Body of pancreas (tissue), 4 donors: Measurements from ENCODE around the gene TACC2. TPM values are rescaled to one million over a fixed set of nuclear protein-coding genes. Genes with fewer than 3 reads are reported as not detected.

Source experiments
- ATAC-seq: fragments of 150-250 bp; one replicate; pipeline ENCODE4 v1.9.1; 2016
- DNase-seq, 4 donors: peaks; one replicate each; pipeline ENCODE4 v3.0.0-alpha.2; 2019
- H3K27ac ChIP-seq, 4 donors: fragments of 200-600 bp; sonication (generic); 1 replicate in 3 of 4; 2 replicates in 1 of 4; pipeline versions ENCODE4 v1.5.1 to v1.6.1; 2016 to 2019; ENCODE audit warnings: mild to moderate bottlenecking in 1 of 4, mixed read lengths in 1 of 4, moderate library complexity in 1 of 4
- H3K27me3 ChIP-seq, 2 donors: fragments of 200-600 bp; sonication (generic); one replicate each; pipeline ENCODE4 v1.6.0; 2016; ENCODE audit warnings: mild to moderate bottlenecking in 1 of 2
- H3K36me3 ChIP-seq, 2 donors: fragments of 200-600 bp; sonication (generic); replicated peaks in 1 of 2; 2 replicates each; pipeline ENCODE4 v1.5.1; 2016; ENCODE audit warnings: low read depth in 2 of 2; ENCODE audit not compliant: insufficient read depth in 1 of 2
- H3K4me1 ChIP-seq: fragments of 200-600 bp; sonication (generic); one replicate; pipeline ENCODE4 v1.6.0; 2016
- H3K4me3 ChIP-seq, 2 donors: fragments of 200-600 bp; sonication (generic); 1 replicate in 1 of 2; 2 replicates in 1 of 2; pipeline ENCODE4 v1.5.1; 2016 to 2019
- H3K9me3 ChIP-seq, 3 donors: fragments of 200-600 bp; sonication (generic); 1 replicate in 2 of 3; 2 replicates in 1 of 3; pipeline ENCODE4 v1.5.1; 2016
- POLR2A ChIP-seq, 3 donors: fragments of 450-650 bp; IDR thresholded peaks; one replicate each; pipeline ENCODE4 v1.6.1; 2016; ENCODE audit warnings: antibody characterized with exemption in 3 of 3, mild to moderate bottlenecking in 2 of 3
- WGBS, 2 donors: methylation state at CpG; one replicate each; pipeline ENCODE4 v1.1.5; 2017; 5-methylcytosine and 5-hydroxymethylcytosine counted together
- intact Hi-C: fragments of 100-400 bp; cut with DNase I; formaldehyde crosslinking; loops from one replicate; pipeline ENCODE4 v1.15.1; 2023
- total RNA-seq, 2 donors: library from RNA; depleted of rRNA; stranded (reverse); fragments of >200 nt; gene quantifications; one replicate each; pipeline ENCODE4 v1.1.0, GENCODE V29; 2016
- TF ChIP-seq, protein P1 (sequence below), 7 experiments: fragments of 450-650 bp in 4 of 7; fragments of 200-600 bp in 3 of 7; sonication (generic) in 3 of 7; IDR thresholded peaks; one replicate each; pipeline ENCODE4 v1.5.1; 2016 to 2019; ENCODE audit warnings: antibody characterized with exemption in 7 of 7

The TACC2 gene
- total RNA-seq, 2 donors from 2014 or later = 29.0 to 38.7 TPM

DNA sequence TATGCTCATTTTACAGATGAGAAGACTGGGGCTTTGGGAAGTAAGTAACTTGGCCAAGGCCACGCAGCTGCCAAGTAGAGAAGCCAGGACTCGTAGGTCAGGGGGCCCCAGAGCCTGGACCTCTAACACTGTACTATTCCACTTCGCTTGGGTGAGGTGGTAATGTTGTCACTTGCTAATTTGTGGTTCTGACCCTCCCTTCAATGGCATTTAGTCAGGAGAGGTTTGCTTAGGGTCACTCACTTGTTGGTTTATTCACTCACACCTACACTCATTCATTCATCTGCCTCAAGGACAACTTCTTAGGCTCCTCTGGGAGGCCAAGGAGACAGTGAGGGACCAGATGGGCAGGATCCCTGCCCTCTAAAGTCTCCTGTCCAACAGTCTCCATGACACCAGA lies 303.4 kb downstream of the TACC2 start:
- Histone ChIP-seq H3K27me3 (no peaks in the 10 kb centered on the region), H3K9me3 (no peaks in the 10 kb centered on the region), H3K4me1 (no peaks in the 10 kb centered on the region), H3K27ac (no peak overlapping the region), H3K36me3 (no peaks in the 10 kb centered on the region), H3K4me3 (no peak overlapping the region)
- ATAC-seq (no peak), DNase-seq (no peak)
- TF ChIP-seq, protein P1, sequence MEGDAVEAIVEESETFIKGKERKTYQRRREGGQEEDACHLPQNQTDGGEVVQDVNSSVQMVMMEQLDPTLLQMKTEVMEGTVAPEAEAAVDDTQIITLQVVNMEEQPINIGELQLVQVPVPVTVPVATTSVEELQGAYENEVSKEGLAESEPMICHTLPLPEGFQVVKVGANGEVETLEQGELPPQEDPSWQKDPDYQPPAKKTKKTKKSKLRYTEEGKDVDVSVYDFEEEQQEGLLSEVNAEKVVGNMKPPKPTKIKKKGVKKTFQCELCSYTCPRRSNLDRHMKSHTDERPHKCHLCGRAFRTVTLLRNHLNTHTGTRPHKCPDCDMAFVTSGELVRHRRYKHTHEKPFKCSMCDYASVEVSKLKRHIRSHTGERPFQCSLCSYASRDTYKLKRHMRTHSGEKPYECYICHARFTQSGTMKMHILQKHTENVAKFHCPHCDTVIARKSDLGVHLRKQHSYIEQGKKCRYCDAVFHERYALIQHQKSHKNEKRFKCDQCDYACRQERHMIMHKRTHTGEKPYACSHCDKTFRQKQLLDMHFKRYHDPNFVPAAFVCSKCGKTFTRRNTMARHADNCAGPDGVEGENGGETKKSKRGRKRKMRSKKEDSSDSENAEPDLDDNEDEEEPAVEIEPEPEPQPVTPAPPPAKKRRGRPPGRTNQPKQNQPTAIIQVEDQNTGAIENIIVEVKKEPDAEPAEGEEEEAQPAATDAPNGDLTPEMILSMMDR (IDR thresholded peaks at IDR 0.05) = no peak
- TF ChIP-seq POLR2A (IDR thresholded peaks at IDR 0.05) = no peak
- intact Hi-C loops = no loop called here
- whole genome bisulfite sequencing, 2 donors = 88% methylated on average over 3 of the region's 3 CpGs; no CpG with 5 or more reads in 1 of the 2 donors

DNA sequence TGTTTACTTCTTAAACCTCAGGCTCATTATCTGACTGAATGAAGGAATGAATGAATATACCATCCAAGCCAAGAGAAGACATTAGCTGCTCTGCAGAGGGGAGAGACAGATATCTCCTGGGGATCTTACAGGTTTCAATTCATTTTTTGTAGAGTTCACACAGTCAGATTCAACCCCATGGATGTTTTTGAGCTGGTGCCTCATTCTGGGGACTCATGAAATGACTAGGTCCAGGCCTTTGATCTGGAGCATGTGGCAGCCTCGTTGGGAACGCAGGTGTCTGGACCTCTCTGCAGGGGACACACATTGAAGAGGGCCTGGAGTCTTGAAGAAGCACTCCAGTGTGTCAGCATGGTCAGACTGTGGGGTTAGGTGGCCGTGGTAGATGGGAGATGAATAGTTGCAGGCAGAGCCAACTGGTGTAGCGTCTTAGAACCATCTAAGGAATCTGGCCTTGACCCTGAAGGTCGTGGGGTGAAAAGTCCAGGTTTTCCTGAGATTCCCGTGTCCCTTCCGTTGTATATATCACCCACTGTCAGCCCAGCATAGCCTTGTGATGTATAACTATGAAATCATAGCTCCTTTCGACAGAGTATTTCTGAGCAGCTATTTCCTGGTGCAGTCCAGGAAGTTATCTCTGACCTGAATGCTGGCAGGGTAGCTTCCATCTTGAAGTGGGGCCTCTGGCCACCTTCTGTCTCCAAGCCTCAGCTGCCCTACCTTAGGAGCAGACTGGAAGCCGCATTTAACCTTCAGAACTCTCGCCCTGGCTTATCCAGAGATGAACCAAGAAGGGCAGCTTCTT lies 304.4 kb downstream of the TACC2 start:
- Histone ChIP-seq H3K4me1 (no peaks in the 10 kb centered on the region), H3K27me3 (no peaks in the 10 kb centered on the region), H3K9me3 (no peaks in the 10 kb centered on the region), H3K36me3 (no peaks in the 10 kb centered on the region), H3K27ac (no peak overlapping the region), H3K4me3 (no peak overlapping the region)
- WGBS, 2 donors = 77% methylated on average over 5 to 9 of the region's 10 CpGs
- intact Hi-C loops = no loop called here
- no peak for TF ChIP-seq POLR2A (IDR thresholded peaks at IDR 0.05)
- TF ChIP-seq, protein P1 (IDR thresholded peaks at IDR 0.05) = no peak
- no peak for DNase-seq
- no peak for ATAC-seq

DNA sequence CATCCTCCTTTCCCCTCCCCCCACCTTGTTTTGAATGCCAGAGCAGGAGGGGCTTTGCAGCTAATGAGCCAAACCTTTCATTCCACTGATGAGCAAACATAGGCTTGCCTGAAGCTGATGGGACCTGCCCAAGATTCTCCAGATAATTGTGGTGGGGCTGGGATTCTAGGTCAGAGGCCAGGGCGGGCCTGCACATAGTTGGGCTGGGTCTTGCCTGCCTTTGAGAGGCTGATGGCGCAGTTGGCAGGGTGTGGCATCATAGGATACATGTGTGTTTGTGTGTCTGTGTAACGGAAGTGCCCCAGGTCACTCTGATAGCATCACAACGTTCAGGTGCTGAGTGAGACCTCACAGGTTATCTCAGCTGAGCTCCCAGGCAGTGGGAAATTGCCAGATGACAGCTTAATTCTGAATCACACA lies 305.0 kb downstream of the TACC2 start:
- DNase-seq = no peak
- Histone ChIP-seq H3K4me3 (no peak overlapping the region), H3K27ac (no peak overlapping the region), H3K36me3 (no peaks in the 10 kb centered on the region), H3K27me3 (no peaks in the 10 kb centered on the region), H3K4me1 (peaks cover 5% of the 10 kb centered on the region), H3K9me3 (no peaks in the 10 kb centered on the region)
- intact Hi-C loops = no loop called here
- TF ChIP-seq, protein P1 (IDR thresholded peaks at IDR 0.05) = no peak
- no peak for TF ChIP-seq POLR2A (IDR thresholded peaks at IDR 0.05)
- 47 to 62% methylated on average over 3 to 4 of the region's 4 CpGs for WGBS, 2 donors
- ATAC-seq = no peak

DNA sequence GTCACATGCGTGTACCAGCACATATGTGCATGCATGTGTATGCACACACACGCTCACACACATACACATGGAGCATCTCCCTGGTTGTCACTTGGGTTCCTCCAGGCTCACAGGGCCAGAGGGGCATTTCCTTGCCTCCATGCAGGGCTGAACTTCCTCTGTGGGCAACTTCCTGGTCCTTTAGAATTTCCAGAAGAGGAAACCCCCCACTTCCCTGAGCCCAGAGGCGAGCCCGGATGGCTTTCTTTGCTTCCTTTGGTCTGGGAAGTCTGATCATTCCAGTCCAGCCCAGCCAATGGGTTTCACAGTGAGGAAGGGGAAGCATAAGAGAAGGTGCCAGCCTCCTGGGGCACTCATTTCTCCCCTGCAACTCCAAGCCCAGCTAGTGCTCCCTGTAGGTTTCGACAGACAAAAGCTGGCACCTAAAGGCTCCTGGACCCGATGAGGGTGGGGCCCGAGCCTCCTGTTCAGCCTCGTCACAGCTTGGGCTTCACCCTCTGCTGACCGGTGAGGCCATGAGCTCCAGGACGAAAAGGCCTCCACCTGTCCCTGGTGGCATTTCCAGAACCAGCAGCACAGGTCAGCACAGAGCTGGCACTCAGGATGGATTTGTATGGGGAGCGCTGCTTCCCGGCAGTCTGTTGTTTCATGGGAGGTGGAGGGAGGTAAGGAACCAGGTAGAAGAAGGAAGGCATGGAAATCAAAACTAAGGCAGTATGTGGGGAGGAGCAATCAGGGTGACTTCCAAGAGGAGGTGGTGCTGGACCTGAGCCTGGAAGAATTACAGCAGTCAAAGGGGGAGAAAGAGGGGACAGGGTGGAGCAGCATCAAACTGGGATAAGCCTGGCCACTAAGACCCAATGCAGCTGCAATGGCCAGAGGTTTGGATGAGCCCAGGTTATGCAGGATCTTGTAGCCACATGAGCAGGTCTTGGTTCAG lies 305.8 kb downstream of the TACC2 start:
- no peaks in the 10 kb centered on the region for H3K27me3 ChIP-seq
- TF ChIP-seq POLR2A (IDR thresholded peaks at IDR 0.05) = no peak
- TF ChIP-seq, protein P1 (IDR thresholded peaks at IDR 0.05) = no peak
- no peaks in the 10 kb centered on the region for H3K9me3 ChIP-seq
- DNase-seq (no peak), ATAC-seq (no peak)
- no peak overlapping the region for H3K27ac ChIP-seq
- intact Hi-C loops = loop anchor here (5.0 kb wide), 2 partner anchors 143 to 273 kb away; no protein-coding TSS in a partner anchor
- 75 to 81% methylated on average over 12 of the region's 12 CpGs for WGBS, 2 donors
- H3K4me1 ChIP-seq = peaks cover 7% of the 10 kb centered on the region
- H3K4me3 ChIP-seq = no peak overlapping the region
- H3K36me3 ChIP-seq = no peaks in the 10 kb centered on the region
